Activated CD4-positive, alpha-beta T cell treated with anti-CD3 and anti-CD28 coated beads, Interleukin-2, amount 50 U/mL, for 1 hour (primary cell): ENCODE data around the gene KCNN3.
"Not testable (repeated sequence)": the region's sequence is repeated elsewhere in the genome, so short reads cannot be mapped to it uniquely, and the experiment has no call there.

Source experiments
- DNase-seq: peaks from one replicate; pipeline ENCODE4 v3.0.0-alpha.2; 2020

Gene KCNN3

GRCh38 chr1:154686507-154686906 is 183.6 kb downstream of the KCNN3 start:
- DNase-seq: no peak

- DNase-seq: no peak
Observed at GRCh38 chr1:154683820-154684219, 186.3 kb downstream of the KCNN3 start.

GRCh38 chr1:154682254-154682653 is 187.8 kb downstream of the KCNN3 start:
- no peak for DNase-seq

GRCh38 chr1:154677844-154678243 is 192.2 kb downstream of the KCNN3 start:
- not testable (repeated sequence) for DNase-seq

- DNase-seq: not testable (repeated sequence)
Observed at GRCh38 chr1:154676847-154677246, 193.2 kb downstream of the KCNN3 start.

- DNase-seq: not testable (repeated sequence)
Observed at GRCh38 chr1:154674456-154674855, 195.6 kb downstream of the KCNN3 start.

- not testable (repeated sequence) for DNase-seq
Observed at GRCh38 chr1:154672245-154672644, 197.8 kb downstream of the KCNN3 start.

- not testable (repeated sequence) for DNase-seq
Observed at GRCh38 chr1:154671412-154671811, 198.7 kb downstream of the KCNN3 start.

- not testable (repeated sequence) for DNase-seq
Observed at GRCh38 chr1:154670310-154671270, 199.5 kb downstream of the KCNN3 start.

GRCh38 chr1:154669464-154670282 is 200.4 kb downstream of the KCNN3 start:
- peak; percentile 71 for DNase-seq

GRCh38 chr1:154666051-154666790 is 203.9 kb downstream of the KCNN3 start:
- no peak for DNase-seq

GRCh38 chr1:154664331-154665002 is 205.6 kb downstream of the KCNN3 start:
- no peak for DNase-seq

GRCh38 chr1:154663471-154664060 is 206.5 kb downstream of the KCNN3 start:
- no peak for DNase-seq

- no peak for DNase-seq
Observed at GRCh38 chr1:154661110-154661509, 209.0 kb downstream of the KCNN3 start.

- DNase-seq: no peak
Observed at GRCh38 chr1:154659823-154660592, 210.1 kb downstream of the KCNN3 start.

GRCh38 chr1:154657556-154657955 is 212.5 kb downstream of the KCNN3 start:
- DNase-seq: no peak

- DNase-seq: no peak
Observed at GRCh38 chr1:154652893-154653292, 217.2 kb downstream of the KCNN3 start.
